Progenitor cell of endocrine pancreas (in vitro differentiated cells): ENCODE measurements around the gene KCNJ11. TPM values are rescaled to one million over a fixed set of nuclear protein-coding genes. Genes with fewer than 3 reads are reported as not detected.

ENCODE experiments used
- DNase-seq: peaks from one replicate; pipeline ENCODE4 v3.0.0; 2021; ENCODE audit warnings: low spot score; ENCODE audit not compliant: unreplicated experiment
- H3K27ac Mint-ChIP-seq: 2 replicates; pipeline ENCODE4 v1.8.0; 2021; ENCODE audit warnings: mild to moderate bottlenecking, moderate library complexity, mixed read lengths
- H3K27me3 Mint-ChIP-seq: 2 replicates; pipeline ENCODE4 v1.8.0; 2021; ENCODE audit warnings: mixed read lengths
- H3K36me3 Mint-ChIP-seq: 2 replicates; pipeline ENCODE4 v1.8.0; 2022; ENCODE audit warnings: mixed read lengths; ENCODE audit not compliant: insufficient read depth
- H3K4me1 Mint-ChIP-seq: 2 replicates; pipeline ENCODE4 v1.8.0; 2021; ENCODE audit warnings: low read depth, mixed read lengths
- H3K4me3 Mint-ChIP-seq: 2 replicates; pipeline ENCODE4 v1.8.0; 2021; ENCODE audit warnings: low read depth, mild to moderate bottlenecking, moderate library complexity, mixed read lengths
- H3K9me3 Mint-ChIP-seq: 2 replicates; pipeline ENCODE4 v1.8.0; 2021; ENCODE audit warnings: low read depth, mixed read lengths
- long read RNA-seq: library from polyadenylated mRNA; unstranded; transcript quantifications from one replicate; pipeline ENCODE4 v2.0.0, GENCODE V29; 2020
- total RNA-seq: library from RNA; stranded (reverse); gene quantifications from 2 replicates; pipeline ENCODE4 v1.2.1, GENCODE V29; 2021
- TF ChIP-seq, protein P1 (sequence below): fragments of 200-600 bp; sonication (generic); IDR thresholded peaks from one replicate; pipeline ENCODE4 v1.5.0; 2021; ENCODE audit warnings: antibody characterized with exemption, mild to moderate bottlenecking; ENCODE audit not compliant: unreplicated experiment

Gene KCNJ11
- 8.1 and 10.4 TPM in 2 replicates for total RNA-seq
- long read RNA-seq, partial matches to known transcripts = 0 of 2 reads
- long read RNA-seq, other reads (novel, unspliced or antisense) = 0 of 2 reads

DNA sequence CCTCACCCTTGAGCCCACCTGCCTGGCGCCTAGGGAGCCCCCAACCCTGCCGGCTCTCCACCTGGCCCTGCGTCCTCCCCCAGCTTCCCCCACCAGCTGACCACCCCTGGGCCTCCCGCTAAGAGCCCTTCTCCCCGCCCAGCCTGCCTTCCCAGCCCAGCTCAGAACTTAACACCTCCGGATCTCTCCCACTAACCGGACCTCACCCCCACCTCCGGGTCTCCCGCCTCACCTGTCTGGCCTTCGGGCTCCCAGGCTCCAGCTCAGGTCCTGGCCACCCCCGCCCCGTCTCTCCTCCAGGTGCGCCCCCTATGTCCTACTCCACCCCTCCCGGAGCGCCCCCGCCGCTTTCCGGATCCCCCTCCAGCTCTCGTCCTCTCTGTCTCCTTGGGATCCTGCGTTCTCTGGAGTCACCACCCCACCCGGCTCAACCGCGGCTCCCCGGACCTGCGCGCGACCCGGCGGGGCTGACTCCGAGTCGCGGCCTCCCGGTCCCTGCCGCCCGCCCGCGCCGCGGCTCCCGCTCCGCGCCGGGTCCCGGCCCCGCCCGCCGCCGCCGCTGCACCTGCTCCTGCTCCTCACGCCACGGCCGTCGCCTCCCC, at the start of gene KCNJ11:
Gene KCNJ11, minus strand, starts transcription at position 51 of the 602 bp plus-strand sequence. CDS start 568 bp downstream, outside the sequence.
- Mint-ChIP-seq H3K4me1 (no peaks in the 10 kb centered on the region), H3K27me3 (peaks cover 20% of the 10 kb centered on the region), H3K4me3 (peak within 1 kb of the TSS; percentile 75), H3K36me3 (peaks cover 3% of the 10 kb centered on the region), H3K27ac (peak within 1 kb of the TSS; percentile 33), H3K9me3 (no peaks in the 10 kb centered on the region)
- TF ChIP-seq, protein P1, sequence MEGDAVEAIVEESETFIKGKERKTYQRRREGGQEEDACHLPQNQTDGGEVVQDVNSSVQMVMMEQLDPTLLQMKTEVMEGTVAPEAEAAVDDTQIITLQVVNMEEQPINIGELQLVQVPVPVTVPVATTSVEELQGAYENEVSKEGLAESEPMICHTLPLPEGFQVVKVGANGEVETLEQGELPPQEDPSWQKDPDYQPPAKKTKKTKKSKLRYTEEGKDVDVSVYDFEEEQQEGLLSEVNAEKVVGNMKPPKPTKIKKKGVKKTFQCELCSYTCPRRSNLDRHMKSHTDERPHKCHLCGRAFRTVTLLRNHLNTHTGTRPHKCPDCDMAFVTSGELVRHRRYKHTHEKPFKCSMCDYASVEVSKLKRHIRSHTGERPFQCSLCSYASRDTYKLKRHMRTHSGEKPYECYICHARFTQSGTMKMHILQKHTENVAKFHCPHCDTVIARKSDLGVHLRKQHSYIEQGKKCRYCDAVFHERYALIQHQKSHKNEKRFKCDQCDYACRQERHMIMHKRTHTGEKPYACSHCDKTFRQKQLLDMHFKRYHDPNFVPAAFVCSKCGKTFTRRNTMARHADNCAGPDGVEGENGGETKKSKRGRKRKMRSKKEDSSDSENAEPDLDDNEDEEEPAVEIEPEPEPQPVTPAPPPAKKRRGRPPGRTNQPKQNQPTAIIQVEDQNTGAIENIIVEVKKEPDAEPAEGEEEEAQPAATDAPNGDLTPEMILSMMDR = no peak
- peak; percentile 23 for DNase-seq

DNA sequence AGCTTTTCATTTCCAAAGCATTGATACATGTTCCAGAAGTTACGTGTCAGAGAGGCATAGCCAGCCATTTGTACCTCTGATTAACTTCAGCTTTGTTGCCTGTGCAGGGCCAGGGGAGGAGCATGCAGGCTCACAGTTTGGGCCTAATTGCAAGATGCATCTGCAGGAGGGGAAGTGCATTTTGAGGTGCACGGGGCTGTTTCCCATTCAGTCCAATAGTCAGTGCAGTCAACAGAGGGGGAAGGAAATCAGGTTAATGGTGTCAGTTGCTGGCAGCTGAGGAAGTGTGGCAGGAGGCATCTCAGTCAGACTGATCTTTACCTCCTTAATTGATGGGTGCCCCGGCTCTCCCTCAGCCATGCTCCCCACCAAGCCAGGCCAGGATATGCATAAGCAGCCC, 48.9 kb upstream of the KCNJ11 start:
- DNase-seq = no peak
- Mint-ChIP-seq H3K4me3 (no peak overlapping the region), H3K36me3 (peaks cover 1% of the 10 kb centered on the region), H3K27ac (no peak overlapping the region), H3K27me3 (peaks cover 65% of the 10 kb centered on the region), H3K4me1 (peaks cover 18% of the 10 kb centered on the region), H3K9me3 (no peaks in the 10 kb centered on the region)
- TF ChIP-seq, protein P1 = no peak

DNA sequence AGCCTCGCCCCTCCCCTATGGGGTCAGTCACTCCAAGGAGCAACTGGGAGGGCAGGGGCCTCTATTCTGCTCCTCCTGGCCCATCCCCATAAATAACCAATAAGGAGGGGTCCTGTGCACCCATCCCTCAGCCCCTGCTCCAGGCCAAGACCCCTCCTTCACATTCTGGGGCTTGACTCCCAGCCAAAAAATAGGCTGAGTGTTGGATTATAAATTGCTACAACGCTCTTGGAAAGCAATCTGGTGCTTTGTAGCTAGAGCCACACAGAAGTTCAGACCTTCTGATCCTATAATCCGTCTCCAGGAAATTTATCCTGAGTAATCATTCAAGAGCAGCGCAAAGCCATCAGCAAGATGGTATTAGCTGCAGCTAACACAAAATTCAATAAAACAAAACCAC, 45.6 kb upstream of the KCNJ11 start:
- no peak for DNase-seq
- TF ChIP-seq, protein P1 = no peak
- no peak overlapping the region for H3K4me3 Mint-ChIP-seq
- peaks cover 52% of the 10 kb centered on the region for H3K27me3 Mint-ChIP-seq
- no peak overlapping the region for H3K27ac Mint-ChIP-seq
- no peaks in the 10 kb centered on the region for H3K36me3 Mint-ChIP-seq
- no peaks in the 10 kb centered on the region for H3K9me3 Mint-ChIP-seq
- peaks cover 9% of the 10 kb centered on the region for H3K4me1 Mint-ChIP-seq

DNA sequence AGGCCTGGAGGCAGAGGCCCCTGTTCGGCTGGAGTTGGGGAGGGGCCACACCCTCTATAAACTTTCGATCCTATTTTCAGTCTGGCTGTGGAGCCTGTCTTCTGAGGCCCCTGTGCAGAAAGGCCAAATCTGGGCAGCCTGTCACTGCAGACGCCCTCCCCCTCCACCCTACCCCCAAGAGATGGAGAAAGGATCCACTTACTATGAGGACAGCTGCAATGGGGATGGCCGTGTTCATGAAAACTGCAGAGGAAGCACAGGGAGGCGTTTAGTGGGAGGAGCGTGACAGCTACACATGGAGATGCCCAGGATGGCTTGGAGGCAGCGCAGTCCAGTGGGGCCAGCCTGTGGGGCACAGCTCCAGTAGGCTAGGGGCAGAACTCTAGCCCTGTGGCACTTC, 43.5 kb upstream of the KCNJ11 start:
- TF ChIP-seq, protein P1 = no peak
- no peak overlapping the region for H3K27ac Mint-ChIP-seq
- no peak overlapping the region for H3K4me3 Mint-ChIP-seq
- peaks cover 39% of the 10 kb centered on the region for H3K27me3 Mint-ChIP-seq
- DNase-seq = no peak
- no peaks in the 10 kb centered on the region for H3K36me3 Mint-ChIP-seq
- H3K4me1 Mint-ChIP-seq = peaks cover 3% of the 10 kb centered on the region
- no peaks in the 10 kb centered on the region for H3K9me3 Mint-ChIP-seq

DNA sequence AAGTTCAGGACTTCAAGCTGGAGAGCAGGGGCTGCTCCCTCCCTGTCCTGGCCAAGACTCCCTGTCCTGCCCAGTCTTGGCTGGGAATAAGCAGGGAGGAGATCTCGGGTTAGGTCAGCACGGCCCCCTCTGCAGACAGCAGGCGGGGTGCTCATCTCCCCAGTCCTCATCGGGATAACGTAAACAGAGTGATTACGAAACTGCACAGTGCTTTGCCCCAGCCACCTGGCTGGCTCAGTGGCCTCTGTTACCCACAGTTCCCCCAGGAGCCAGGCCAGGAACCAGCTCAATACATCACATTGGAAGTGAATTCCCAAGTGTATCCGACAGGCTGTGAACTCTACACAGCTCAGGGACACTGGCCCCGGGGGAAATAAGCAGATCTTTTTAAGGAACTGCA, 42.7 kb upstream of the KCNJ11 start:
- TF ChIP-seq, protein P1 = no peak
- DNase-seq = no peak
- H3K4me3 Mint-ChIP-seq = no peak overlapping the region
- no peak overlapping the region for H3K27ac Mint-ChIP-seq
- H3K4me1 Mint-ChIP-seq = peaks cover 3% of the 10 kb centered on the region
- no peaks in the 10 kb centered on the region for H3K36me3 Mint-ChIP-seq
- H3K9me3 Mint-ChIP-seq = no peaks in the 10 kb centered on the region
- peaks cover 35% of the 10 kb centered on the region for H3K27me3 Mint-ChIP-seq
